C4-2B (cell line): ENCODE data around the gene HCN3.
"Not testable (repeated sequence)": the region's sequence is repeated elsewhere in the genome, so short reads cannot be mapped to it uniquely, and the experiment has no call there.

Source experiments
- H3K27ac ChIP-seq: fragments of 450-650 bp; 2 replicates; pipeline ENCODE4 v1.5.1; 2017
- ZFX ChIP-seq: fragments of 450-650 bp; IDR thresholded peaks from 2 replicates; pipeline ENCODE4 v1.6.1; 2017
- TF ChIP-seq, protein P1 (sequence below): fragments of 450-650 bp; conservative IDR thresholded peaks from 2 replicates; pipeline ENCODE4 v1.5.1; 2017; ENCODE audit warnings: mild to moderate bottlenecking

HCN3 gene

DNA sequence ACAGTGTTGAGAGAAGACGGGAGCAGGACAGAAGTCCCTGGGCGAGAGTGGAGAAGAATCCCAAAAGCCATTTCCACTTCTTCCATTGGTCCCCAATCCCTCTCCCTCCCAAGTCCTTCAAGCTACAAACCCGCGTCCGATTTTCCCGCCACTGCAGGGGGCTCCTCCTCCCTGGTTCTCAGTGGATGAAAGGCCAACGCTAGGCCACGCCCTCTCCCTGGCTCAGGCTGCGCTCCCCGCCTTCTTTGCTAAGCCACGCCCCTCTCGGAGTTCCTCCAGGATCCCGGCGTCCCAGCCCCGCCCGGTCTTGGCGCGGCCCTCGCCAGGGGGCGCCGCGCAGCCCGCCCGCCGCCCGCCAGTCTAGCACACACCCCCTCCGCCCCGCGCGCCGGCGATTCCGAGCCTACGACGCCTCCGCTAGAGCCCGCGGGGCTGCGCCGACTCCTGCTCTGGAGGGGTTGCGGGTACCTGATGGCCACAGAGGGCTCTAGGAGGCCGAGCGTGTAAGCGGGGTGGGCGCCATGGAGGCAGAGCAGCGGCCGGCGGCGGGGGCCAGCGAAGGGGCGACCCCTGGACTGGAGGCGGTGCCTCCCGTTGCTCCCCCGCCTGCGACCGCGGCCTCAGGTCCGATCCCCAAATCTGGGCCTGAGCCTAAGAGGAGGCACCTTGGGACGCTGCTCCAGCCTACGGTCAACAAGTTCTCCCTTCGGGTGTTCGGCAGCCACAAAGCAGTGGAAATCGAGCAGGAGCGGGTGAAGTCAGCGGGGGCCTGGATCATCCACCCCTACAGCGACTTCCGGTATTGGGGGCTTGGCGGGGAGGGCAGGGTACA, at the start of gene HCN3:
HCN3 (plus strand) TSS at position 394 of the 832 bp plus-strand sequence; CDS start at position 522, 128 bp downstream.
- H3K27ac ChIP-seq = peak within 1 kb of the TSS; percentile 51
- TF ChIP-seq, protein P1, sequence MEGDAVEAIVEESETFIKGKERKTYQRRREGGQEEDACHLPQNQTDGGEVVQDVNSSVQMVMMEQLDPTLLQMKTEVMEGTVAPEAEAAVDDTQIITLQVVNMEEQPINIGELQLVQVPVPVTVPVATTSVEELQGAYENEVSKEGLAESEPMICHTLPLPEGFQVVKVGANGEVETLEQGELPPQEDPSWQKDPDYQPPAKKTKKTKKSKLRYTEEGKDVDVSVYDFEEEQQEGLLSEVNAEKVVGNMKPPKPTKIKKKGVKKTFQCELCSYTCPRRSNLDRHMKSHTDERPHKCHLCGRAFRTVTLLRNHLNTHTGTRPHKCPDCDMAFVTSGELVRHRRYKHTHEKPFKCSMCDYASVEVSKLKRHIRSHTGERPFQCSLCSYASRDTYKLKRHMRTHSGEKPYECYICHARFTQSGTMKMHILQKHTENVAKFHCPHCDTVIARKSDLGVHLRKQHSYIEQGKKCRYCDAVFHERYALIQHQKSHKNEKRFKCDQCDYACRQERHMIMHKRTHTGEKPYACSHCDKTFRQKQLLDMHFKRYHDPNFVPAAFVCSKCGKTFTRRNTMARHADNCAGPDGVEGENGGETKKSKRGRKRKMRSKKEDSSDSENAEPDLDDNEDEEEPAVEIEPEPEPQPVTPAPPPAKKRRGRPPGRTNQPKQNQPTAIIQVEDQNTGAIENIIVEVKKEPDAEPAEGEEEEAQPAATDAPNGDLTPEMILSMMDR = peak; percentile 90
- no peak for TF ChIP-seq ZFX

DNA sequence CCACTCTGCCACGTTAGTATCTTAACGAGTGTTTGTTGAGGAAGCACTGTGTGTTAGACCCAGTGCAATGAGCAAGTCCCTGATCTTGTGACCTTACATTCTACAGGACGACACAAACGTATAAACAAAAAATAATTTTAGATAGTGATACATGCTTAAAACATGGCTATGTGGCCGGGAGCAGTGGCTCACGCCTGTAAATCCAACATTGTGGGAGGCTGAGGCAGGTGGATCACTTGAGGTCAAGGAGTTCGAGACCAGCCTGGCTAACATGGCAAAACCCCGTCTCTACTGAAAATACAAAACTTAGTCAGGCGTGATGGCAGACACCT, 49.2 kb upstream of the HCN3 start:
- H3K27ac ChIP-seq = peak overlapping the region; percentile 80
- no peak for TF ChIP-seq ZFX
- TF ChIP-seq, protein P1 = no peak

DNA sequence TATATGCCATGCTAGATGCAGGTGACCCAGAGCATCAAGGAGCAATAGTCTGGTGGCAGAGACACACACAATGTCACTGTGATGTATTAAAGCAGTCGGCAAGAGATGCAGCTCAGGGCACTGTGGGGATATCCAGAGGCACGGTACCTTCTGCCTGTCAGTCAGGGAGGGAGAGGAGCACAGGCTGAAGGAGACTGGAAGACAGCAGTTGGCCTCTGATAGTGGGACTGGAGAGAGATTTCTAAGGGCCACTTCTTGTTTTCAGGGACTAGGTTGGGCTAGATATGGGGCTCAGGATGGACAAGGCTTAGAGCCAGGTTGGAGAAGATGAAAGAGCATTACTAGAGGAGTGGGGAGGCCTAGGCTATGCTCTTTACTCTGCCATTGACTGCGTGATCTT, 46.0 kb upstream of the HCN3 start:
- H3K27ac ChIP-seq = not testable (repeated sequence)

DNA sequence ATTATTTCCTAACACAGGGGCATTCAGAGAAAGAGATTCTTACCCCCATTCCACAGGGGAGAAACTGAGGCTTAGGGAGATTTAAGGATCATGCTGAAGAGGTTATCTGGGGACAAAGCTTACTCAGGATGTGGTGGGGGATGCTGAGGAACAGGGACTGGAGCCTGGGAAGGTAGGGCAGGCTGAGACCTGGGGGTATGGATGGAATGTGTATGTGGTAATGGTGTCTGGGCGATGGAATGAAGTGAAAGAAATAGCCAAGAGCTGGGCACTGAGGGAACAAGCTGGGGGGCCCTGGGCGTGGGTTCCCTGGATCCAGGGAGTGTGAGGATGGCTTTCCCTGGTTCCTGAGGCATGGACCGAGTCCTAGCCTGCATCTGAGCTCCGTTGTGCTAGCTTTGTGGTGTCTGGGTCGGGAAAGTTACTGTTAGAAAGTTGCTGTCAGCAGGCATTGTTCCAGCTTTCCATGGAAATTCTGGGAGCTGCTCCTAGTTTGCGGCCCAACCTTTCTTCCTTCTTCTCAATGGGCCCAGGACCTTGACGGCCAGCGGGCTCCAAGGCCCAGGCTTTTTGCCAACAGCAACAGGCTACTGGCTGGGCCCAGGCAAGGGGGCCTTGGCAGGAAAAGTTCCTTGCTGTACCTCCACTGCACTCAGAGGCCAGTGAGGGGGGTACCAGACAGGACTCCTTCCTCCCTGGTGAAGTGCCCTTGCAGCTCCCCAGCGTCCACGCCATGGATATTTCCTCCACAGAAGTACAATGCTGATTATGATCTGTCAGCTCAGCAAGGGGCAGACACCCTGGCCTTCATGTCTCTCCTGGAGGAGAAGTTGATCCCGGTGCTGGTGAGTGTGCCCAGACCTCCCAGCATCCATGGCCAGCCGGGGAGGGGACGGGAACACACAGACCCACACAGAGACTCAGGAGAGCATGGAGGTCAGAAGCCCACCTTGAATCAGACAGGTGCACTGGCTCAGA, 45.0 kb upstream of the HCN3 start:
- not testable (repeated sequence) for H3K27ac ChIP-seq

DNA sequence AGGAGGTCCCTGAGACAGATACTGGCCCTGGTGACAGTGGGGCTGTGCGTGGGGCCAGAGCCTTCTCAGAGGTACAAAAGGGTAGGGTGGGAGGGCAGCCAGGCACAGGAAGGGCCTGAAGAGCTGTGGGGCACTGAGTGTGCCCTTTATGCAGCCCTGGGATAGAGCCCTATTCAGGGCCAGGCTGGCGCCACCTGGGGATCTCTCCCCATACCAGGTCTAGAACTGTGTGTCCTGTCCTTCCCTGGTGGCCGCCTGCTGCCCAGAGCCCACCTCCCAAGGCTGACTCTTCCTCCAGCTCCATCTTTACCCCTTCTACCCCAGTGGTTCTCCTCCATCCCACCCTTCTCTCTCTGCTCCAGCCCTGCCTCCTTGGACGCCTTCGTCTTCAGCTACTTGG, 43.8 kb upstream of the HCN3 start:
- H3K27ac ChIP-seq = not testable (repeated sequence)

DNA sequence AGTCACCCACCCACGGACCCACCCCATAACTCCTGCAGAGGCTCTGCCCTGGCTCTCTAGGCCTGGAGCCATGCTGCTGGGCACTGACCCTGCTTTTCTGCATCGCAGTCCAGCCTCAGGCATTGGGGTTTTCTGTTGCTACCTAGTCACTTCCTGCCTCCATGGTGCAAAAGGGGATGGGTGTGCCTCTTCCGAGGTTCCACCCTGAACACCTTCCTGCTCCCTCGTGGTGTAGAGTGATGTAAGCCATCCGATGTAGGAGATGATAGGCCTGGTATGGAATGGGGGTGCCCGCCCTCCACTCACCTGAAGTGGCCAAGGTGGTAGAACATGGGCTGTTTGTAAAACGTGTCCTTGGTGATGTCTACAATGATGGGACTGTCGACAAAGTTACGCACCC, 41.9 kb upstream of the HCN3 start:
- not testable (repeated sequence) for H3K27ac ChIP-seq

DNA sequence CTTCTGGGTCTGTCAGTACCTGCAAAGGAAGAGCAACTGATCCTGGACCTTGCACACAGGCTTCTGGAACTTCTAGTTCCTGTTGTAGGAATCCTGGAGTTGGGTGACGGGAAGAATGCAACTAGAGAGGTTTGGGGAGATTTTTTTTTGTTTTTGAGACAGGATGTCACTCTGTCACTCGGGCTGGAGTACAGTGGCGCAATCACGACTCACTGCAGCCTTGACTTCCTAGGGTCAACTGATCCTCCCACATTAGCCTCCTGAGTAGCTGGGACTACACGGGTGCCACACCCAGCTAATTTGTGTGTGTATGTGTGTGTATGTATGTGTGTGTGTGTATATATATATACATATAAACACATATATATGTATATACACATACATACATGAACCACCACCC, 40.8 kb upstream of the HCN3 start:
- no peak overlapping the region for H3K27ac ChIP-seq
- TF ChIP-seq, protein P1 = no peak
- no peak for TF ChIP-seq ZFX

DNA sequence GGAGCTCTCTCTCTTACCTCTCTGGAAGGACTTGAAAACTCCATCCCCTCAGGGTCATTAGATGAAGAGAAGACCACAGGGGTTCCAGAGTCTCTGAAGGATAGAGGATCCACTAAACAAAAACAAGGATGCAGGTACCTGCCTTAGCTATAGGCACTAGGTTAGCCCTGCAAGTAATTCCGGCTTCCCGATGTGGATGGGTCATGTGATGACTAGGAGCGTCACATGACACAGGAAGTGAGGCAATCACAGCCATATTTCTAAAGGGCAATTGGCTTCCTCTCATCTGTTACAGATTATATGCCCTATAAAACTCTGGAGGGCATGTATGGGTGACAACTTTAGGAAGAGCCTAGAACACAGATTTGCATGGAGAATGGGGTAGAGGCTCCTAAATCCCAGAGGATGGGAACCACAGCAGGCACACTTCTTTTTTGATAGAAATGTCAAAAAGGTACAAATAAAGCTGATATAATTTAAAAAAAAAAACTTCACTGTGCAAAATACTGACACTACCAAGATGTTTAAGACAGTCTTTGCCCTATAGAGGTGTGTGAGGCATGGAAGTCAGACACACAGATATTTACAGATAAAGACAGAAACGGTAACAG, 36.1 kb upstream of the HCN3 start:
- H3K27ac ChIP-seq = no peak overlapping the region
- no peak for TF ChIP-seq ZFX
- TF ChIP-seq, protein P1 = no peak

DNA sequence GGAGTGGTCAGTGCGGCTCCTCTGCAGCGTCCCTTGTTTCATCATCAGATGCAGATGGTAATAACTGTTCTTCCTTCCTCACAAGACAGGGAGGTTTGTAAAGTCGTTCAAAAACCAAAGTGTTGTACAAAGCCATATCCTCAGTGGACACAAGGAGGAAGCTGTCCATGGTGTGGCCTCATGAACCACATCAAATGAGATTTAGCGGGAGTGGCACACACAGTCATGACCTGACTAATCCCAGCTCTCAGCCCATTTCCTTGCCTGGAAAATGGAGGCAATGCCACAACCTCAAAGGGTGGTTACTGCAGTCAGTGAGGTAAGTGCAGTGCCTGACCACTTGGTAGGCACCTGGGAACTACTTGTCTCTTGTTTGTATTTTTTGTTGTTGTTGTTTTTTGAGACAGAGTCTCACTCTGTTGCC, 35.4 kb upstream of the HCN3 start:
- no peak overlapping the region for H3K27ac ChIP-seq

More for the DNA sequence above, 35.4 kb upstream of the HCN3 start:
- no peak for TF ChIP-seq ZFX
- TF ChIP-seq, protein P1 = no peak
